NCI-H748 treated with DMSO at 0.1 percent for 48 hours (cell line): Measurements from ENCODE around the gene EIPR1.

Source experiments
- DNase-seq: peaks from one replicate; lab custom pipeline; 2025; lab: John Stamatoyannopoulos, UW

EIPR1 gene

DNA sequence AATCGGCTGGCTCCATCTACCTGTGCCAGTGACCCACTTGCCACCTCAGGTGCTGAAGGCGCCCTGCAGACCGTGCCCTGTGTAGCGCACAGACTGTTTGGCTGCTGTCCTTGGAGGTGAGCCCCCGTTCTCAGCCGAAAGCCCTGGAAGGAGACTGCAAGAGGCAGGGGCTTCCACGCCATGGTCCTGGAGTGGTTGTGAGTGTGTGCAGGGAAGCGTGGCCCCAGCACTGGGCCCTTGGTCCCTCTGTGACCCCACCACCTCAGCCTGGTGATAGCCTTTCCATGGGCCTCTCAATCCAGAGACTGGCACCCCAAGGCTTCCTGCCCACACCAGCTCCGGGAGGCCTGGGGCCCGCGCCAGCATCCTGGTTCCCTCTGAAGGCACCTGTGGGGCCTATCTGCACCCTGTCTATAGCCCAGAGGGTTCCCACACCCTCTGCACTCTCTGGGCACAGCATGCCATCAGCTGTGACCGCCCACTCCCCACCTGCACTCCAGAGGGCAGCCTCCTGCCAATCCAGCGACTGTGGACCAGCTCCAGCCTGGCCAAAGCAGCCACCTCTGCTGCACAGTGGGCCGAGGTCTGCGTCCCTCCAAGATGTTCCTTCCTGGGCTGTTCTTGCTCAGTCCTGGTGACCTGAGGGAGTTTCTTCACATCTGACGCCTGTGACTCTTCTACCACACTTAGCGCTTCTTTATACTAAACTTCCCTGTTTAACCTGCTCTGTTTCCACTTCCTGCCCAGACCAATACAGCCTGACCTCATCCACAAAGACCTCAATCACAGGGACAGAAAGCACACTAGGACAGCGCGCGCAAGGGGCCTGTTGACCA, 109.5 kb downstream of the EIPR1 start:
- no peak for DNase-seq

- DNase-seq = no peak
Observed at GRCh38 chr2:3266925-3267867, 110.4 kb downstream of the EIPR1 start.

DNA sequence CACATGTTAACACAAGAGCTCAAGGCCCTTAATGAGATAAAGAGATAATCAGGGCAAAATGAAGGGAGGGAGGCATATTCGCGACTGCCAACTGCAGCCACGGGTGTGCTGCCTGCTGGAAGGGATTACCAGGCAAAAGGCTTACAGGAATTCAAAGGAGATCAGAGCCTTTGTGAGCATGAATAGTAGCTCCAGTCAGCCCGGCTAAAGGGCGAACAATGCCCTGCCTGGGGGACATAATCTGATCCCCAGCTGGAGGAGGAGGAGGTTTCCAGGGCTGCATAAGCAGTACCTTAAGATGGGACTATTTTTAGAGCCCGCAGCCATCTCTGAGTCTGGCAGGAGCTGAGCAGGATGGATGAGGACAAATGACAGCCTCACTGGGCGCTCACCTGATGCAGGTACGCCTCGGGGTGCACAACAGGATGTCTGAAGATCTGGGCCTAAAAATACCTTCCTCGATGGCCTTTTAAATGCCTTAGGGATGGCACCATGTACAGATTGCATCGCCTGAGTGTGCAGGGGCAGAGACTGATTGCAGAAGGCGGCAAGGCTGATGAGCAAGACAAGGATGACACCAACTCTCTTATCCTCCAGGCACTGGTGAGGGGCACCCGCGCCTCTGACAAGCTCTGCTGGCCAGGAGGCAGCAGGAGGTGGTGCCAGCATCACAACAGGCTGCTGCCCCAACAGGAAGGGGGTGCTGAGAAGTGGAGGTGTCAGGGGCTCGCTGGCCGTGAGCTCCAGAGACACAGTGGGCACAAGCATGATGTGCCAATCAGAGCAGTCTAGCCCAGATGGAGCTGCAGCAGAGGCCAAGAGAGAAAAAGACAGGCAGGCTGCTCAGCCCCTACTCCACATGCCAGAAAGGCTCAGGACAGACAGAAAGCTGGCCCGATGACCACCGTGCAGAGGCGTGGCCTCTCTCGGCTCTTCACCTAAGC, 111.4 kb downstream of the EIPR1 start:
- DNase-seq = no peak

DNA sequence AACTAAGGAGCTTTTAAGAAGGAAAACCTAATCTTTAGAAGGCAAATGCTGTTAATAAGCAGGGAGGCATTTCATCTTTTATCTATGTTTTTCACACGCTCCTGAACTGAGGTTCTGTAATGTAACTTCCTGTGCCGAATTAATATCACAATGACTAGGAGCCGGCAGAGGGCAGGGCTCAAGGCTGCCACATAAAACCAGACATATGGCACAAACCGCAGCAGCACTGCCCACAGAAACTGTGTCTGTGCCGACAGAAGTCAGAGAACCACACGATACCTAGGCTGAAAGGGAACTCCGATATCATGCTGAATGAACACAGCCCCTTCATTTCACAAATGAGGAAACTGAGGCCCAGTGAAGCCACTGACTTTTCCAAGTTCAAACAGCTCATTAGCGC, 112.1 kb downstream of the EIPR1 start:
- no peak for DNase-seq

- no peak for DNase-seq
Observed at GRCh38 chr2:3264010-3264744, 113.4 kb downstream of the EIPR1 start.

DNA sequence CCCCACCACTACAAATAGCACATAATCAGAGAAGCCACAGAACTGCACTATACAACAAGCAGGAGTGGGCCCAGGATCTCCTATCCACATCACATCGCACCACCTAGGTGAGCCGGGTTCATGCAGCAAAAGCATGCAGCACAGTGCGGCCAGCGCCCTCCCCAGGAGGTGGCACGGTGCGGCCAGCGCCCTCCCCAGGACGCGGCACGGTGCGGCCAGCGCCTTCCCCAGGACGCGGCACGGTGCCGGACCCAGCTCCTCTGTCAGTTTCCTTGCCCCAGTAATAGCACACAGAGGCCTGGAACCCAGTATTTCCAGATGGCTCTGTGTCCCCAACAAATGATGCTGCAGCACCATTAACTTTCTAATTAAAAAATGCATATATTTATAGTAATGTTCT, 114.1 kb downstream of the EIPR1 start:
- DNase-seq = no peak

- DNase-seq = no peak
Observed at GRCh38 chr2:3262437-3263388, 114.9 kb downstream of the EIPR1 start.

DNA sequence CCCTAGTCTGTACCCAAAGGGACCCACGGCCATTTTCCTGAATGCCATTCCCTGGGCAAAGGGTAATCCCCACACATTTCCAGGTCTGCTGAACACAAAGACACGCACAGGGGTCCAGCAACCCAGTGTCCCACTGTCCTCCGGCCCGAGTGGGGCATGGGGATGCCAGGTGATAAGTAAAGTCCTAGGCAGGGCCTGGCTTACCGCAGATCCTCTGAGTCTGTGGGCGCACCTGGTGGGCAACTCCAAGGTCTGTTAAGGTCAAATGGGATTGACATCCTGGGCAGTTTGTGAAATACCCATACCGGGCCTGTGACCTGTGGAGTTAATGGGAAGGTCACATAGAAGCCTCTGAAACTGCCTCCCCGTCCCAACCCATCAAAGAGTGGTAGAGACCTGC, 116.1 kb downstream of the EIPR1 start:
- DNase-seq = no peak

DNA sequence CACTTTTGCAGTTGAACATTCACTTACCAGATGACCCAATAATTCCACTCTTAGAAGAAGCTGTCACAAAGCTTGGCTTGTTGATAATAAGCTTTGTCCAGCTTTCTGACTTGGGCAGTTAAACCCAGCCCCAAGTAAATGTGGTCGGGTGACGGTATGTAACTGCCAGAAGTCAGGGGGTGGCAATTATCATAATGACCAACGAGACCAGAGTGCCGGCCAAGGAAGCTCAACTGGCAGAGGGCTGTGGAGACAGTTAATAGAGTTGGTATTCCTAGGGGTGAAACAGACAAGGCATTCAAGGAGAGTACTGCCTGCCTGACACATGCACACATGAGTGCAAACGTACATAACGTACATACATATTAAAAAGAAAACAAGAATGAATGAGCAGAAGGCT, 116.7 kb downstream of the EIPR1 start:
- no peak for DNase-seq

DNA sequence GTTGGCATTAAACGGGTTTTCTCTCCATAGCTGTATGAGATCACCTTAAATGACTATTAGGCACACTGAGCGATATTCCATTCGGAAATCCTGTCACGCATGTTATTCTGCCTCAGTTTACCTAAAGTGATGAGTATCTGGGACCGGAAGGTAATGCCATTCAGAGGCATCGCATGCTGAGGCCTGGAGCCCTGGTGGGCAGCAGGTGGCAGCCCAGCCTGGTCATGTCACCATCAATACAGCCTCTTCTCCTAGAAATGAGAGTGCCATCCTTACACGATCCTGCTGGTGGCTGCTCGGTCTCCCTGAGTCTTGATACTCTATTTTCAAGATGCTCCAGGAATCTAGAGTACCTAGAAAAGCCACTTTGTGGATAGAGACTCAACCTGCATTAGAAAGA, 119.8 kb downstream of the EIPR1 start:
- no peak for DNase-seq

DNA sequence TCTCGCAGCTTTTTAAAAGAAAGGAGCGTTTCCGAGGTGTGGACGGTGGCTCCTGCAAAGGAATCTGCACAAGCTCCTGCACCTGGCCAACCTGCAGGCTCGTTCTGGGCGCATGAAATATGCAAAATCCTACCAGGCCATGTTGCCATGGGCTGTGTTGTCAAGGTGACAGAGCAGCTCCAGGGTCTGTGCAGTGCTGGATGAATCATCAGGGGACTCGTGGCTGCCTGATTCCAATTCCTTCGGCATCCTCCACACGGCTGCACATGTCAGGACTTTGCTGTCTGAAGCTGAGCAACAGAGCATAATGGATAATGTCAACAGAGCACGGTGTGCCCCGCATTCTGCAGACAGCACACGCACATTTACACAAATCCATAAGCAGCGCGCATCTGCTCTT, 120.5 kb downstream of the EIPR1 start:
- no peak for DNase-seq

DNA sequence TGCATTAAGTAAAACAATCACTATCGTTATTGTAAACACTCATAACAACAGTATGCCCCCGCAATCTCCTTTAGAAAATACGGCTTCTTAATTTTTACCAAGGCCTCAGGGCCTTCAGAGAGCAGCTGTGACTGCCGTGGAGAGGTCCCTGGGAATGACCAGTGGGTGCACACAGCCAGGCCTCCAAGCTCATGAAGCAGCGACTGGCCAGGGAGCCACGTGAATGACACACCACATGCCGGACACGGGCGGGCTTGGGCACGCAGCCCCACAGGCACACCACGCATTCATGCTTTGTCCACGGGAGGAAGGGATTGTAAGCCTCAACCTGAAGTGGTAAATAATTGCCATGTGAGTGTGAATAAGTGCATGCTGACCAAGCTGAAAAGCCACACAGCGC, 121.0 kb downstream of the EIPR1 start:
- DNase-seq = no peak

- no peak for DNase-seq
Observed at GRCh38 chr2:3256157-3256556, 121.5 kb downstream of the EIPR1 start.

DNA sequence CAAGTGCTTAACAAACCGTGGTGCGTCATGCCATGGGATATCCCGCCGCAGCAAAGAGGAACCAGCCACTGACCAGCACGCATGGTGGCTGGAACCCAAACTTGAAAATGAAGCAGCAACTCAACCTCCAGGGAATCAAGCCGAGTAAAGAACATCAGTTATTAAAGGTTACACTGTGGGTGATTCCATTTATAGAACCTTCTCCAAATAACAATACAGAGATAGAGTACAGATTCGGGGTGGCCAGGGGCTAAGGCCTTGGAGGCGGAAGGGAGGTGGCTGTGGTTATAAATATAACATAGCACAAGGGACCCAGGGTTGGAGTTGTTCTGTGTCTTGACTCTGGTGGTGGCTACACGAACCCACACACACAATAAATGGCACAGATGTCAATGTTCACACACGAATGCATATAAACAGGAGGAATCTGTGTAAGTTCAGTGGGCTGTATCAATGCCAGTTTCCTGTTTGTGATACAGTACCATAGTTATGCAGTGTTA, 123.1 kb downstream of the EIPR1 start:
- DNase-seq = no peak

- no peak for DNase-seq
Observed at GRCh38 chr2:3253913-3254441, 123.6 kb downstream of the EIPR1 start.

- no peak for DNase-seq
Observed at GRCh38 chr2:3251946-3252345, 125.7 kb downstream of the EIPR1 start.

GRCh38 chr2:3249476-3249962, 128.1 kb downstream of the EIPR1 start:
- no peak for DNase-seq

- no peak for DNase-seq
Observed at GRCh38 chr2:3248754-3249475, 128.7 kb downstream of the EIPR1 start.
